ENCODE data around the gene CLEC18C.

CLEC18C gene

DNA sequence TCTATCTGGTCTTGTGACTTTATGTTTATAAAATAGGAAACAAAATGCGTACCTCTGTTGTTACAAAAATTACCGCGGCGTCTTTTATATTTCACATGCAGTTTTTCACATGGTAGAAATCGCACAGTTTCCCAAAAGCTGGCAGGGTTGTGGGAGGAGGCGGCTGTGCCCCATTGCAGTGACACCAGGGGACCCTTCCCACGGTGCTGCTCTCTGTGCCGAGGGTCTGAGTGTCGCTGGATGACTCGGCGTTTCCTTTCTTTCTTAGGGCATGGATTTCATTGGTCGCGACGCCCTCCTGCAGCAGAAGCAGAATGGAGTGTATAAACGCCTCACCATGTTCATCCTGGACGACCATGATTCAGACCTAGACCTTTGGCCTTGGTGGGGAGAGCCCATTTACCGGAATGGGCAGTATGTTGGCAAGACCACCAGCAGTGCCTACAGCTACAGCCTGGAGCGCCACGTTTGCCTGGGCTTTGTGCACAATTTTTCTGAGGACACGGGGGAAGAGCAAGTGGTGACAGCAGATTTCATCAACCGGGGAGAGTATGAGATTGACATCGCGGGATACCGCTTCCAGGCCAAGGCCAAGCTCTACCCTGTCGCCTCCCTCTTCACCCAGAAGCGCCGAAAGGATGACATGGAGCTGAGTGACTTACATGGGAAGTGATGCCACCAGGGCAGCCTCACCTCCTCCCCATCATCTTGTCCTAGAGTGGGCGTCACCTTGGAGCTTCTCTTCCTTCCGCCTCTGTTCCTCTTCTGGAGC, 17.2 kb upstream of the CLEC18C start:
- H3K27ac ChIP-seq (ENCODE audit: extremely low read depth, low read depth, low read length): no peak overlapping the region
- ChIA-PET CTCF (no interaction called here), POLR2A (no interaction called here)
- peaks cover 38 to 91% of the 10 kb centered on the region in 2 experiments for H3K36me3 ChIP-seq (ENCODE audit: control insufficient read depth in 2 of 2, insufficient read depth in 1 of 2, low read length in 2 of 2)
- no peaks in the 10 kb centered on the region for H3K9me3 ChIP-seq (ENCODE audit: control insufficient read depth, insufficient read depth, low read depth, low read length)
- H3K4me1 ChIP-seq (ENCODE audit: control insufficient read depth, insufficient read depth, low read length): no peaks in the 10 kb centered on the region
- TF ChIP-seq ZNF221 (tag by site-specific recombination; IDR thresholded peaks at IDR 0.05; ENCODE audit: borderline replicate concordance) (no peak), ZSCAN18 (tag by site-specific recombination; IDR thresholded peaks at IDR 0.05) (no peak), ZNF776 (tag by site-specific recombination; IDR thresholded peaks at IDR 0.05; ENCODE audit: borderline replicate concordance) (no peak), ZNF391 (tag by site-specific recombination; IDR thresholded peaks at IDR 0.05; ENCODE audit: borderline replicate concordance, low read depth) (no peak), ZNF174 (tag by site-specific recombination; IDR thresholded peaks at IDR 0.05) (no peak), ZNF514 (tag by site-specific recombination; IDR thresholded peaks at IDR 0.05) (no peak), FEZF1 (tag by site-specific recombination; IDR thresholded peaks at IDR 0.05) (no peak), ZNF416 (tag by site-specific recombination; IDR thresholded peaks at IDR 0.05) (no peak), ZBTB17 (tag by site-specific recombination; IDR thresholded peaks at IDR 0.05) (no peak), ZNF302 (tag by site-specific recombination; IDR thresholded peaks at IDR 0.05; ENCODE audit: low read depth) (no peak), ZNF202 (tag by site-specific recombination; IDR thresholded peaks at IDR 0.05; ENCODE audit: borderline replicate concordance) (no peak), ZNF157 (tag by site-specific recombination; IDR thresholded peaks at IDR 0.05) (no peak), ZNF677 (tag by site-specific recombination; IDR thresholded peaks at IDR 0.05) (no peak), YY2 (tag by site-specific recombination; IDR thresholded peaks at IDR 0.05) (no peak), ZNF600 (tag by site-specific recombination; IDR thresholded peaks at IDR 0.05) (no peak)
- TF ChIP-seq, protein P1, sequence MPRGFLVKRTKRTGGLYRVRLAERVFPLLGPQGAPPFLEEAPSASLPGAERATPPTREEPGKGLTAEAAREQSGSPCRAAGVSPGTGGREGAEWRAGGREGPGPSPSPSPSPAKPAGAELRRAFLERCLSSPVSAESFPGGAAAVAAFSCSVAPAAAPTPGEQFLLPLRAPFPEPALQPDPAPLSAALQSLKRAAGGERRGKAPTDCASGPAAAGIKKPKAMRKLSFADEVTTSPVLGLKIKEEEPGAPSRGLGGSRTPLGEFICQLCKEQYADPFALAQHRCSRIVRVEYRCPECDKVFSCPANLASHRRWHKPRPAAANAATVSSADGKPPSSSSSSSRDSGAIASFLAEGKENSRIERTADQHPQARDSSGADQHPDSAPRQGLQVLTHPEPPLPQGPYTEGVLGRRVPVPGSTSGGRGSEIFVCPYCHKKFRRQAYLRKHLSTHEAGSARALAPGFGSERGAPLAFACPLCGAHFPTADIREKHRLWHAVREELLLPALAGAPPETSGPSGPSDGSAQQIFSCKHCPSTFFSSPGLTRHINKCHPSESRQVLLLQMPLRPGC (tag by site-specific recombination; IDR thresholded peaks at IDR 0.05): no peak
- TF ChIP-seq, protein P2, sequence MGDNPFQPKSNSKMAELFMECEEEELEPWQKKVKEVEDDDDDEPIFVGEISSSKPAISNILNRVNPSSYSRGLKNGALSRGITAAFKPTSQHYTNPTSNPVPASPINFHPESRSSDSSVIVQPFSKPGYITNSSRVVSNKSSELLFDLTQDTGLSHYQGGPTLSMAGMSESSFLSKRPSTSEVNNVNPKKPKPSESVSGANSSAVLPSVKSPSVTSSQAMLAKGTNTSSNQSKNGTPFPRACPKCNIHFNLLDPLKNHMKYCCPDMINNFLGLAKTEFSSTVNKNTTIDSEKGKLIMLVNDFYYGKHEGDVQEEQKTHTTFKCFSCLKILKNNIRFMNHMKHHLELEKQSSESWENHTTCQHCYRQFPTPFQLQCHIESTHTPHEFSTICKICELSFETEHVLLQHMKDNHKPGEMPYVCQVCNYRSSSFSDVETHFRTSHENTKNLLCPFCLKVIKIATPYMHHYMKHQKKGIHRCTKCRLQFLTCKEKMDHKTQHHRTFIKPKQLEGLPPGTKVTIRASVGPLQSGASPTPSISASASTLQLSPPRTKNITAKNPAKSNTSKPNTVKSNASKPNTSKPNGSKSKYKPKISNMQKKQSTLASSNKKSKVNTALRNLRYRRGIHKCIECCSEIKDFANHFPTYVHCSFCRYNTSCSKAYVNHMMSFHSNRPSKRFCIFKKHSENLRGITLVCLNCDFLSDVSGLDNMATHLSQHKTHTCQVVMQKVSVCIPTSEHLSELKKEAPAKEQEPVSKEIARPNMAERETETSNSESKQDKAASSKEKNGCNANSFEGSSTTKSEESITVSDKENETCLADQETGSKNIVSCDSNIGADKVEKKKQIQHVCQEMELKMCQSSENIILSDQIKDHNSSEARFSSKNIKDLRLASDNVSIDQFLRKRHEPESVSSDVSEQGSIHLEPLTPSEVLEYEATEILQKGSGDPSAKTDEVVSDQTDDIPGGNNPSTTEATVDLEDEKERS (tag by site-specific recombination; IDR thresholded peaks at IDR 0.05): no peak
- H3K4me3 ChIP-seq (ENCODE audit: low read depth, low read length): no peak overlapping the region

- no peak overlapping the region for H3K4me3 ChIP-seq (ENCODE audit: low read depth, low read length)
- ChIA-PET CTCF (interaction anchor here (1.1 kb wide), 1 partner anchor 95 kb away, joined by 4 read pairs; no protein-coding TSS in a partner anchor), POLR2A (no interaction called here)
- H3K9me3 ChIP-seq (ENCODE audit: control insufficient read depth, insufficient read depth, low read depth, low read length): no peaks in the 10 kb centered on the region
- no peak overlapping the region for H3K27ac ChIP-seq (ENCODE audit: extremely low read depth, low read depth, low read length)
- TF ChIP-seq KLF1 (tag by site-specific recombination; IDR thresholded peaks at IDR 0.05): no peak
- no peak for TF ChIP-seq ZNF621 (tag by site-specific recombination; IDR thresholded peaks at IDR 0.05)
- no peak for TF ChIP-seq ZBTB8A (tag by site-specific recombination; IDR thresholded peaks at IDR 0.05)
- TF ChIP-seq, protein P3, sequence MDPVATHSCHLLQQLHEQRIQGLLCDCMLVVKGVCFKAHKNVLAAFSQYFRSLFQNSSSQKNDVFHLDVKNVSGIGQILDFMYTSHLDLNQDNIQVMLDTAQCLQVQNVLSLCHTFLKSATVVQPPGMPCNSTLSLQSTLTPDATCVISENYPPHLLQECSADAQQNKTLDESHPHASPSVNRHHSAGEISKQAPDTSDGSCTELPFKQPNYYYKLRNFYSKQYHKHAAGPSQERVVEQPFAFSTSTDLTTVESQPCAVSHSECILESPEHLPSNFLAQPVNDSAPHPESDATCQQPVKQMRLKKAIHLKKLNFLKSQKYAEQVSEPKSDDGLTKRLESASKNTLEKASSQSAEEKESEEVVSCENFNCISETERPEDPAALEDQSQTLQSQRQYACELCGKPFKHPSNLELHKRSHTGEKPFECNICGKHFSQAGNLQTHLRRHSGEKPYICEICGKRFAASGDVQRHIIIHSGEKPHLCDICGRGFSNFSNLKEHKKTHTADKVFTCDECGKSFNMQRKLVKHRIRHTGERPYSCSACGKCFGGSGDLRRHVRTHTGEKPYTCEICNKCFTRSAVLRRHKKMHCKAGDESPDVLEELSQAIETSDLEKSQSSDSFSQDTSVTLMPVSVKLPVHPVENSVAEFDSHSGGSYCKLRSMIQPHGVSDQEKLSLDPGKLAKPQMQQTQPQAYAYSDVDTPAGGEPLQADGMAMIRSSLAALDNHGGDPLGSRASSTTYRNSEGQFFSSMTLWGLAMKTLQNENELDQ (tag by site-specific recombination; IDR thresholded peaks at IDR 0.05; ENCODE audit: low read depth): no peak
- TF ChIP-seq ZNF629 (tag by site-specific recombination; IDR thresholded peaks at IDR 0.05): no peak
- TF ChIP-seq GLI4 (tag by site-specific recombination; IDR thresholded peaks at IDR 0.05): no peak
- H3K4me1 ChIP-seq (ENCODE audit: control insufficient read depth, insufficient read depth, low read length): no peaks in the 10 kb centered on the region
- peaks cover 35 to 90% of the 10 kb centered on the region in 2 experiments for H3K36me3 ChIP-seq (ENCODE audit: control insufficient read depth in 2 of 2, insufficient read depth in 1 of 2, low read length in 2 of 2)
These were observed 16.5 kb upstream of the CLEC18C start for GRCh38 chr16:70157105-70157476.

Measured in HEK293 (cell line).